ENCODE results near the gene OGN.

The OGN gene

GRCh38 chr9:92405818-92406217, 1.4 kb upstream of the OGN start:
- no peaks in the 10 kb centered on the region for H3K9me2 ChIP-seq (replicated peaks; ENCODE audit: insufficient read depth, low read length)
- peak overlapping the region; percentile 40 for H3K4me2 ChIP-seq (ENCODE audit: low read depth, low read length, poor library complexity, severe bottlenecking)
- H3K9me3 ChIP-seq (ENCODE audit: insufficient read depth, low read length): no peaks in the 10 kb centered on the region
- no peak for TF ChIP-seq EZH2phosphoT487 (conservative IDR thresholded peaks at IDR 0.05; ENCODE audit: low read length)
- TF ChIP-seq, protein P1, sequence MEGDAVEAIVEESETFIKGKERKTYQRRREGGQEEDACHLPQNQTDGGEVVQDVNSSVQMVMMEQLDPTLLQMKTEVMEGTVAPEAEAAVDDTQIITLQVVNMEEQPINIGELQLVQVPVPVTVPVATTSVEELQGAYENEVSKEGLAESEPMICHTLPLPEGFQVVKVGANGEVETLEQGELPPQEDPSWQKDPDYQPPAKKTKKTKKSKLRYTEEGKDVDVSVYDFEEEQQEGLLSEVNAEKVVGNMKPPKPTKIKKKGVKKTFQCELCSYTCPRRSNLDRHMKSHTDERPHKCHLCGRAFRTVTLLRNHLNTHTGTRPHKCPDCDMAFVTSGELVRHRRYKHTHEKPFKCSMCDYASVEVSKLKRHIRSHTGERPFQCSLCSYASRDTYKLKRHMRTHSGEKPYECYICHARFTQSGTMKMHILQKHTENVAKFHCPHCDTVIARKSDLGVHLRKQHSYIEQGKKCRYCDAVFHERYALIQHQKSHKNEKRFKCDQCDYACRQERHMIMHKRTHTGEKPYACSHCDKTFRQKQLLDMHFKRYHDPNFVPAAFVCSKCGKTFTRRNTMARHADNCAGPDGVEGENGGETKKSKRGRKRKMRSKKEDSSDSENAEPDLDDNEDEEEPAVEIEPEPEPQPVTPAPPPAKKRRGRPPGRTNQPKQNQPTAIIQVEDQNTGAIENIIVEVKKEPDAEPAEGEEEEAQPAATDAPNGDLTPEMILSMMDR (IDR thresholded peaks at IDR 0.05; ENCODE audit: insufficient read depth, low read length, poor library complexity, severe bottlenecking): no peak
- H3K27me3 ChIP-seq (ENCODE audit: low read length): no peaks in the 10 kb centered on the region
- H3K9ac ChIP-seq (ENCODE audit: low read length): no peak overlapping the region
- no peak overlapping the region for H3K27ac ChIP-seq (ENCODE audit: low read depth, low read length)
- H2AFZ ChIP-seq (ENCODE audit: low read depth, low read length, severe bottlenecking): no peak overlapping the region
- no peaks in the 10 kb centered on the region for H3K79me2 ChIP-seq (ENCODE audit: insufficient read depth, low read length)
- H3K4me3 ChIP-seq (ENCODE audit: insufficient read depth, low read length, poor library complexity, severe bottlenecking): no peak overlapping the region
- no peaks in the 10 kb centered on the region for H4K20me1 ChIP-seq (ENCODE audit: low read depth, low read length)
- no peaks in the 10 kb centered on the region for H3F3A ChIP-seq (ENCODE audit: insufficient read depth)
- no peaks in the 10 kb centered on the region for H3K36me3 ChIP-seq (ENCODE audit: low read length)

DNA sequence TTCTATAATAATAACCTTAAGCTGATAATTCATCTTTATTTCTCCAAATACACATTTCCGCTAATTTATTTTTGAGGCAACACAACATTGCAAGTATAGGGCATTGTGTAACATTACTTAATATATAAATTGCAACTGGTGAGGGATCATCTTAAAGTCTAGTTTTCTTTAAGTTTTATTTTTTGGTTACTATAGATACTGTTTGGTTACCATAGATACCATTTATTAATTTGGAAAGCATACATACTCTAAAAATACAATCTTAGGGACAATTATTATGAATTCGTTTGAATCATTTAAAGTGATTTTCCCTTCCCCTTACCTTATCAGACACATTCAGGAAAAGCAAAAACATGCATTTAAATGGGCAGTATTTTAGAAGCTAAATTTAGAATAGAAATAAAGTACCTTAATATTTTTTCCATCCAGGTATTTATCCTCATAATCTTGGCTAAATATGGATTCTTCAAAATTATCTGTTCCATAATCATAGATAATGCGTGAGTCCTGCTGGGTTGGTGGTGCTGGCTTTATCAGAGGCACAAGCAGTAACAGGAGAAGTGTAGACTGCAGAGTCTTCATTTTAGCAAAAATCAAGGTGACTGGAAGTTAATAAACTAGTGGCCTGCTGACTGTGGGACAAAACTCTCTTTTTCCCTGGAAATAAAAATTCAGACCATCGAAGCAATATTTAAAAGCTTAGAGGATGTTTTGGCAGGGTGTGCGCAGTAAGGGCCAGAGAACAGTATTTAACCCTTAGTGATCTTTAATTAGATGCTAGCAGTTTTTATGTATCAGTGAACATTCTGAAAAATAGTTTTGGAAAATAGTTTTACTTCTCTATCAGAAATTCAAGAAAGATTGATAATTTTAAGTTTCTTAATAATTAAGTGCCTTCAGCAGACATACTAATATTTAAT, 1.3 kb downstream of the OGN start:
- Histone ChIP-seq H3K27ac (ENCODE audit: low read depth, low read length) (no peak overlapping the region), H2AFZ (ENCODE audit: low read depth, low read length, severe bottlenecking) (no peak overlapping the region), H3K27me3 (ENCODE audit: low read length) (no peaks in the 10 kb centered on the region), H3K4me2 (ENCODE audit: low read depth, low read length, poor library complexity, severe bottlenecking) (no peak overlapping the region), H3K4me3 (ENCODE audit: insufficient read depth, low read length, poor library complexity, severe bottlenecking) (no peak overlapping the region), H3F3A (ENCODE audit: insufficient read depth) (0 out of 2 replicates have a peak, but pooled peaks cover under 1% of the 10 kb centered on the region), H3K36me3 (ENCODE audit: low read length) (no peaks in the 10 kb centered on the region; the same call in 1 of the 2 replicates), H3K9me2 (replicated peaks; ENCODE audit: insufficient read depth, low read length) (no peaks in the 10 kb centered on the region), H4K20me1 (ENCODE audit: low read depth, low read length) (no peaks in the 10 kb centered on the region), H3K9me3 (ENCODE audit: insufficient read depth, low read length) (no peaks in the 10 kb centered on the region), H3K79me2 (ENCODE audit: insufficient read depth, low read length) (no peaks in the 10 kb centered on the region), H3K9ac (ENCODE audit: low read length) (no peak overlapping the region)
- TF ChIP-seq EZH2phosphoT487 (conservative IDR thresholded peaks at IDR 0.05; ENCODE audit: low read length): no peak
- TF ChIP-seq, protein P1 (IDR thresholded peaks at IDR 0.05; ENCODE audit: insufficient read depth, low read length, poor library complexity, severe bottlenecking): no peak

- Histone ChIP-seq H3K9me2 (replicated peaks; ENCODE audit: insufficient read depth, low read length) (no peaks in the 10 kb centered on the region), H4K20me1 (ENCODE audit: low read depth, low read length) (no peaks in the 10 kb centered on the region), H3K79me2 (ENCODE audit: insufficient read depth, low read length) (no peaks in the 10 kb centered on the region), H3F3A (ENCODE audit: insufficient read depth) (0 out of 2 replicates have a peak, but pooled peaks cover 3% of the 10 kb centered on the region), H3K9ac (ENCODE audit: low read length) (no peak overlapping the region), H3K27ac (ENCODE audit: low read depth, low read length) (no peak overlapping the region), H2AFZ (ENCODE audit: low read depth, low read length, severe bottlenecking) (no peak overlapping the region), H3K4me3 (ENCODE audit: insufficient read depth, low read length, poor library complexity, severe bottlenecking) (no peak overlapping the region), H3K27me3 (ENCODE audit: low read length) (no peaks in the 10 kb centered on the region), H3K4me2 (ENCODE audit: low read depth, low read length, poor library complexity, severe bottlenecking) (no peak overlapping the region), H3K9me3 (ENCODE audit: insufficient read depth, low read length) (no peaks in the 10 kb centered on the region), H3K36me3 (ENCODE audit: low read length) (no peaks in the 10 kb centered on the region; the same call in 1 of the 2 replicates)
- TF ChIP-seq, protein P1 (IDR thresholded peaks at IDR 0.05; ENCODE audit: insufficient read depth, low read length, poor library complexity, severe bottlenecking): no peak
- TF ChIP-seq EZH2phosphoT487 (conservative IDR thresholded peaks at IDR 0.05; ENCODE audit: low read length): no peak
Measured at GRCh38 chr9:92402360-92402759, 2.0 kb downstream of the OGN start.
